Natural killer cell treated with Interleukin-12 subunit alpha and Interleukin-12 subunit beta and Interleukin-15 and Interleukin-18, amount 100 ng/mL, for 72 hours (primary cell): ENCODE results near the gene NEB. TPM values are rescaled to one million over a fixed set of nuclear protein-coding genes. Genes with fewer than 3 reads are reported as not detected.

Source experiments
- ATAC-seq, 2 donors: fragments of 150-1000 bp; cut with Tn5 transposase in 1 of 2; sonication (Bioruptor Pico), chemical (Tn5 transposase) in 1 of 2; 2 replicates each; pipeline ENCODE4 v1.10.0; 2021
- DNase-seq: peaks from one replicate; pipeline ENCODE4 v3.0.0; 2022; ENCODE audit warnings: low spot score
- H3K27ac Mint-ChIP-seq, 2 donors: 1 replicate in 1 of 2; 2 replicates in 1 of 2; pipeline ENCODE4 v1.8.0; 2022; ENCODE audit warnings: mixed read lengths in 2 of 2, mild to moderate bottlenecking in 1 of 2, moderate library complexity in 1 of 2
- H3K27me3 Mint-ChIP-seq, 2 donors: 1 replicate in 1 of 2; 2 replicates in 1 of 2; pipeline ENCODE4 v1.8.0; 2022; ENCODE audit warnings: mixed read lengths in 2 of 2
- H3K36me3 Mint-ChIP-seq: one replicate; pipeline ENCODE4 v1.8.0; 2022; ENCODE audit warnings: mixed read lengths
- H3K4me1 Mint-ChIP-seq, 2 donors: 1 replicate in 1 of 2; 2 replicates in 1 of 2; pipeline ENCODE4 v1.8.0; 2022; ENCODE audit warnings: low read depth in 2 of 2, mixed read lengths in 2 of 2, mild to moderate bottlenecking in 1 of 2
- H3K4me3 Mint-ChIP-seq: one replicate; pipeline ENCODE4 v1.8.0; 2022; ENCODE audit warnings: mixed read lengths
- H3K9me3 Mint-ChIP-seq: 2 replicates; pipeline ENCODE4 v1.8.0; 2022; ENCODE audit warnings: mixed read lengths
- total RNA-seq, 2 donors: library from RNA; stranded (reverse); gene quantifications; one replicate each; pipeline ENCODE4 v1.2.3, GENCODE V29; 2022

NEB gene
- total RNA-seq, 2 donors from 2014 or later: 0.31 to 2.3 TPM

DNA sequence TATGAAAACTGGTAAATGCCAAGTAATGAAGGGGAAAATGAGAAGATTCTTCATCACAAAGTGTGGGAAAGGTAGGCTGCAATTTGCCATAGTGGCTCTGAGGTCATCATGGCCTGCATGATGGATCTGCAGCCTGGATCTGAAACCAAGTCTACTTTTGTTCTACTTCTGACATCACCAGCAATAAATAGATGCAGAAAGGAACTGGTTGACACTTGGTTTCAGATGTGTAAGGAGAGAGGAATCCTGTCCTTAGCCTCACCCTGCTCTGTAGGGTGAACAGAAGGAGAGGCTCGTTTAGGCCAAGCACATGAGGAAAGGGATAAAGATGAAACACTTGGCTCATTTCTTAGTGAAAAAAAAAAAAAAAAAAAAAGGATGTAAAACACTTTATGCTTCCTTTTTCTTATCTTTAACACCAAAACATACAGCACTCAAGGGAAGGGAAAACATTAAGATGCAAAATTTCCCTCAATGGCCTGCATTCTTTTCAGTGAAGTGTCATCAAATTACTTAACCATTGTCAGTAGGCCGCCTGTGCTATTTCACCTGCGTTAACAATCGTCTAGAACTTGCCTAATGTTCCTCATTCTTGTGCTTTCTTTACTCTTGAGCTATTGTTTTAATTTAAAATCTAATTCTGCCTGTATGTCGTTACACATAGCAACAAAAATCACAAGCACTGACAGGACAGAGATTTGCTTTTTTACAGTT, 3.9 kb downstream of the NEB start:
- H3K27me3 Mint-ChIP-seq: no peaks in the 10 kb centered on the region
- no peak overlapping the region for H3K4me3 Mint-ChIP-seq
- peaks cover 9% of the 10 kb centered on the region in 2 donors for H3K4me1 Mint-ChIP-seq
- no peaks in the 10 kb centered on the region for H3K9me3 Mint-ChIP-seq
- no peak for DNase-seq
- no peaks in the 10 kb centered on the region for H3K36me3 Mint-ChIP-seq
- no peak overlapping the region for H3K27ac Mint-ChIP-seq
- no peak for ATAC-seq

DNA sequence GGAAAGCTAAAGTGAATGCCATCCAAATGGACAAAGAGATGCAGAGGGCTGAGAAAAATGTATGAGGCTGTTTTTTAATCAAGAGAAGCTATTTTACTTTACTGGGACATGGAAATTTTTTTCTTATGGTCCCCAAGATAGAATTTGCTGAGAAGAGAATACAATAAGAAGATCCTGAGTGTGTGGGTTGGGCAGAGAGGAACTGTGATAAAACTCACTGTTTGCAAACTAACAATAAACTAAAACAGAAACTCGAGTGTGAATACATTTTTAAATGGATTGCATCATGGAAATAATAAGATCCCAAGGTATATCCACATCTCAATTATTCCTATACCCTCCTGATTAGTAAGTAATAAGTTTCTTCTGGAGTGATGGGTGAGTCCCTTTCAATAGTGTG, 4.4 kb downstream of the NEB start:
- DNase-seq: no peak
- H3K4me3 Mint-ChIP-seq: no peak overlapping the region
- H3K27ac Mint-ChIP-seq: no peak overlapping the region
- H3K36me3 Mint-ChIP-seq: no peaks in the 10 kb centered on the region
- no peak for ATAC-seq
- peaks cover 9% of the 10 kb centered on the region in 2 donors for H3K4me1 Mint-ChIP-seq
- no peaks in the 10 kb centered on the region for H3K27me3 Mint-ChIP-seq
- H3K9me3 Mint-ChIP-seq: no peaks in the 10 kb centered on the region

DNA sequence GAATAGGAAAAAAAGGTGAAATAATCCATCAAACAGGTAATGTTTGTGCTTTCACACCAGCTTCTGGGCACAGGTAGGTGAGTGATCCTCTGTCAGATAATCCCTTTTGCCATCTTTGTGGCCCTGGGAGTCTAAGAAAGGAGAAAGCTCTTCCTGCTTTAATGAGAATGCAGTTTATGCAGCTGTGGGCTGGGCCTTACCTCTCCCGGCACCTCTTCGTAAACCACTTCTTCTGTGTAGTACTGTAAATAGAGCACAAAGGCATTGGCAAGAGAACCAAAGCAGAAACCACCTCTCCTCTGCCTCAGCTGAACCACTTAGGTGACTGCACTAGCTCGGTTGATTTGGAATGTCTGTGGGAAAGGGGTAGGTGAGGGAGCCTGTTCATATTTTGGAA, 4.9 kb downstream of the NEB start:
- no peak overlapping the region for H3K4me3 Mint-ChIP-seq
- H3K27me3 Mint-ChIP-seq: peaks cover 0 to 3% of the 10 kb centered on the region in 2 donors
- DNase-seq: no peak
- H3K36me3 Mint-ChIP-seq: no peaks in the 10 kb centered on the region
- H3K9me3 Mint-ChIP-seq: no peaks in the 10 kb centered on the region
- no peak for ATAC-seq
- peaks cover 9 to 11% of the 10 kb centered on the region in 2 donors for H3K4me1 Mint-ChIP-seq
- no peak overlapping the region for H3K27ac Mint-ChIP-seq

DNA sequence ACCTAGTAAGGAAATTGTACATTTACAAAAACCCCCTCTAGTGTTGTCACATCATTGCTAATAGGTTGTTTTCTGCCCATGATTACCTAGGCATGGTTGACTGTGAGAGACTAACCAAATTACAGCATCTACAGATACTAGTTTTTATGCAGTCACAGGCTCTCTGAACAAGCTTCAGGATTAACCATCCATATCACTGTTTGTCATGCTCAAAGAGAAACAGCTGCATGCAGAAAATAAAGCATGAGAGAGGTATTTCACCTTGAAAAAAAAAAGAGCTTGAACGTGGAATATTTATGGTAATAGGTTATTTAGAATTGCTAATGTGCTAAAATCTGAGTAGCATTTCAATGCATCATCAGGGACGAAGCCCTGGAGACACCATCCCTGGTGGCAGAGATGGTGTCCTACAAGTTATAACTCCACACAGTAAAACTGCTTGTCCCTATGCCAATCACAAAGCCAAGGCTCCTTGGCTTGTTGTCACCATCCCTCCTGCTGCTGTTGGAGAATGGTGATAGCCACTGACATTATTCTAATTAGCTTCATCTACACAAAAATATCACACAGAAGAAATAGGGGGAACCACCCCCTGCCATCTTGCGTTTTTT, 5.4 kb downstream of the NEB start:
- ATAC-seq: no peak

DNA sequence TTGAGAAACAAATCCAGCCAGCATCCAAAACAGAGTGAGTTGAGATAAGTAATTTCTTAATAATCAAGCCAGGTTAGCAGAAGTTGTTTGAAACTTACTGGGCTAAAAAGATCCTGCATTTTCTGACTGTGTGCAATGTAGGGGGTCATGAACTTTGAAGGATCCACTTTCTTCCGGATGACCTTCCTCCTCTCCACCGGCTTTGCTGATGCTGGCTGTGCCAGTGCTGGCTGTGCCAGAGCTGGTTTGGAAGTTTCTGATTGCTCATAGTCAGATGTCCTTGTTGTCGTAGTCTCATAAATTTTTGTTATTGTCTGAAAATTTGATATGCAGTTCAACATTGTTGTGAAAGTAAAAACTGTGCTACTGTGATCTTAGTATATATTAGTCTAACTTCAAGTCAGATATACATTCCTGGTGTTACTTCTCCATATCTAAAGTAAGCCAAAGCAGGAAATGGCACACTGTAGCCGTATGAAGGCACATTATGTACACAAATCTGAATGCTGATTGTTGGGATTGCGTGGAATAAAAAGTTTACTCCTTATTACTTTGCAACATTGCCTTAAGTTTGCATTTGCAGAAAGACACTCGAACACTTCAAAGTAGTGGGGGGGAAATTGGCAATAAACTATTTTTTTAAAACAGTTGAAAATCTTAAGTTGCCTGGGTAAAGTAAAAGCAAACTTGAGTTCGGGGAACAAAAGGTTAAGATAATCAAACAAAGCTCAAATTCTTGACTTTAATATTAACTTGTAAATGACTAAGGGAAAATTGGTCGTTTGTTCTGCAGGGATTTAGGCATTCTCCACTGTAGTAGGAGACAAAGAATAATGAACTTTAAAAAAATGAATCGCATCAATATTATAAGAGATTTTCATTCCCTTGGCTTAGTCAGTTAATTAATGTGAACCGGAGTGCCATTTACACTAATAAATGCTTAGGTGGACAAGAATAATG, 6.4 kb downstream of the NEB start:
- Mint-ChIP-seq H3K36me3 (no peaks in the 10 kb centered on the region), H3K4me1 (peaks cover 9 to 11% of the 10 kb centered on the region in 2 donors), H3K9me3 (no peaks in the 10 kb centered on the region), H3K27me3 (peaks cover 0 to 3% of the 10 kb centered on the region in 2 donors), H3K27ac (no peak overlapping the region), H3K4me3 (no peak overlapping the region)
- DNase-seq (no peak), ATAC-seq (no peak)

More for the DNA sequence above, 5.4 kb downstream of the NEB start:
- Mint-ChIP-seq H3K27ac (no peak overlapping the region), H3K4me1 (peaks cover 9 to 11% of the 10 kb centered on the region in 2 donors), H3K36me3 (no peaks in the 10 kb centered on the region), H3K9me3 (no peaks in the 10 kb centered on the region), H3K27me3 (peaks cover 0 to 3% of the 10 kb centered on the region in 2 donors), H3K4me3 (no peak overlapping the region)
- no peak for DNase-seq

DNA sequence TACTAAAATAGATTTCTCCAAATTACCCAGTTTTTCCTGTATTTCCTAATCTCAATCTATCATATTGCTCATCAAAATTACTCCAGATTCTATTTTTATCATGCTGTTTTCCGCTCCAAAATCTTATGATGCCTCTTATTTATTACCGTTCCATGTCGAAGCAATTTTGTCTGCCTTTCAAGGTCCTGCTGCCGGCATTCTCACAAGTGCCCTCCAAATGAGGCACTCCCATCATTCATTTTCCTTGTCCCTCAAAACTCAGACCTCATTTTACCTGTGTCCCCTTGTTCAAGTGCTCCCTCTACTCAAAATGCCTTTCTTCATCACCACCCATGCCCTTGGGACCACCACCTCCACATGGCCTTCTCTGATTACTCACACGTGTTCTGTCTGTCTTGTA, 13.1 kb downstream of the NEB start:
- ATAC-seq (no peak), DNase-seq (no peak)
- H3K4me3 Mint-ChIP-seq: no peak overlapping the region
- peaks cover 6% of the 10 kb centered on the region for H3K9me3 Mint-ChIP-seq
- peaks cover 0 to 2% of the 10 kb centered on the region in 2 donors for H3K4me1 Mint-ChIP-seq
- H3K27ac Mint-ChIP-seq: no peak overlapping the region
- peaks cover 0 to 6% of the 10 kb centered on the region in 2 donors for H3K27me3 Mint-ChIP-seq
- H3K36me3 Mint-ChIP-seq: no peaks in the 10 kb centered on the region

DNA sequence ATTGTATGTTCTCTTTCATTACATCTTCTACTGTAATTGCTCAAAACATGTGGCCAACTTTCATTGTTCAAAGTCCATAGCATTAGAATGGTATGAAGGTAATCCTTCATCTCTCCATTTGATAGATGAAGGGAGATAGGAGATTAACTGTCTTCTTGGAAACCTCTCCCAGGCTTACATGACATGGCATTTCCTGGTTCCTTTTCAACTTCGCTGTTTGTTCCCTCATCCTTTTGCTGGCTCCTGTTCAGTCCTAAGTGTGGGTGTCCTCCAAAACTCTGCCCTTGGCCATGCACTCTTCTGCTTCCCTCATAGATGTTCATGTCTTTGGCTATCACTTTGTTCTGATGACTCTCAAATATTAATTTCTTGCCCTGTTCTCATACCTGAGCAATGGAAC, 13.8 kb downstream of the NEB start:
- Mint-ChIP-seq H3K36me3 (no peaks in the 10 kb centered on the region), H3K4me1 (peaks cover 0 to 2% of the 10 kb centered on the region in 2 donors), H3K9me3 (peaks cover 6% of the 10 kb centered on the region), H3K27ac (no peak overlapping the region), H3K27me3 (peaks cover 0 to 6% of the 10 kb centered on the region in 2 donors), H3K4me3 (no peak overlapping the region)
- no peak for ATAC-seq
- no peak for DNase-seq

DNA sequence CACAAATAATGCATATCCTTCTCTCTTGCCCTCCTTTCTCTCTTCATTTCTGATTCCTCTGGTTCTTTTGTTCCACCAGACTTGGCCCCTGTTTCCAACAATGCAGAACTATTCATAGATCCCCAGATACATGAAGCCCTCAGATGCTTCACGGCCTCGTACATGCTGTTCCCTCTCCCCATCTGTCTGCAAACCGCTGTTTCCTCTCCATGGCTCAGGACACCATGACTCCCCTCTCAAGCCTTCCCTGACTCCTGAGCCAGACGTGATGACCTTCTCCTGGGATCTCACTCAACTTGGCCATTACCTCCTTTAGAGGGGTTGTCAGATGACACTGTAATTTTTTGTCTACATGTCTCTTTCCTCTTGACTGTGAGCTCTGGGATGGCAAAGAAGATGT, 15.5 kb downstream of the NEB start:
- no peaks in the 10 kb centered on the region for H3K36me3 Mint-ChIP-seq
- peaks cover 6% of the 10 kb centered on the region for H3K9me3 Mint-ChIP-seq
- no peak for DNase-seq
- H3K4me3 Mint-ChIP-seq: no peak overlapping the region
- ATAC-seq: no peak
- no peaks in the 10 kb centered on the region for H3K4me1 Mint-ChIP-seq
- H3K27ac Mint-ChIP-seq: no peak overlapping the region
- H3K27me3 Mint-ChIP-seq: peaks cover 0 to 3% of the 10 kb centered on the region in 2 donors

DNA sequence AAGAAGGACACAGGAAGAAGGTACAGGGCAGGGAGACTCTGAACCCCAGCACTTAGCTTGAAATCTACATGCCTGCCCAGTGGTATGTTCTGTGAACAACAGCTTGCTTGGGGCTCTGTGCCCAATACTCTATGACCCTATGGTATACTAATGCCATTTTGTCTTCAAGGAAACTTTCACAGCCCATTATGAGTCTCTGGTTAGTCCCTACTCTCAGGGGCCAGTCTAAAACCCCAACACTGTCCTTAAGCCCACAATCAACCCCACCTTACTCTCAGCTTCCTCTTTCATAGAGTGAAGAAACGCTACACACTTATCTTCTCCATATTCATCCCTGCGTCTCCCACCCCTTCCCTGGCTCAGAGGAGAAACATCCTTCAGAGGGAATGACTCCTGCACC, 16.0 kb downstream of the NEB start:
- peaks cover 0 to 3% of the 10 kb centered on the region in 2 donors for H3K27me3 Mint-ChIP-seq
- H3K27ac Mint-ChIP-seq: no peak overlapping the region
- no peaks in the 10 kb centered on the region for H3K4me1 Mint-ChIP-seq
- H3K4me3 Mint-ChIP-seq: no peak overlapping the region
- DNase-seq (no peak), ATAC-seq (no peak)
- H3K9me3 Mint-ChIP-seq: peaks cover 6% of the 10 kb centered on the region
- H3K36me3 Mint-ChIP-seq: no peaks in the 10 kb centered on the region

DNA sequence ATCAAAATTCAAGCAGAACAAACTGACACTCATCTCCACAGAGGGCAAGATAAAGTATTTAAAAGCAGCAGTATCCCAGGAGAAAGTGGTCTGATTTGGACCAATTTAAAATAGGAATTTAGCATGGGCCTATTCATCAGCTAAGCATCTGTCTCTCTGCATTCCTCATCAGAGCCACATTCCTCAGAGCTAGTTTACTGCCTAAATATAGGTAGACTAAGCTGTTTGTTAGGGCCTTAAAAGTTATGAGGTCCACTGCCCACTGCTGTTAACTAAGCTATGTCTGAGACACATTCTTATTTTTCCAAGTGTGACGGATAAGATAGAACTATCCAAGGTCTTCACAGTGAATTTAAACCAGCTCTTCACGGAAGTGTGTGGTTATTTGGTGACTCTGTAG, 17.6 kb downstream of the NEB start:
- peaks cover 6% of the 10 kb centered on the region for H3K9me3 Mint-ChIP-seq
- H3K36me3 Mint-ChIP-seq: no peaks in the 10 kb centered on the region
- no peak overlapping the region for H3K4me3 Mint-ChIP-seq
- DNase-seq (no peak), ATAC-seq (no peak)
- H3K27ac Mint-ChIP-seq: no peak overlapping the region
- H3K27me3 Mint-ChIP-seq: peaks cover 0 to 3% of the 10 kb centered on the region in 2 donors
- no peaks in the 10 kb centered on the region for H3K4me1 Mint-ChIP-seq

DNA sequence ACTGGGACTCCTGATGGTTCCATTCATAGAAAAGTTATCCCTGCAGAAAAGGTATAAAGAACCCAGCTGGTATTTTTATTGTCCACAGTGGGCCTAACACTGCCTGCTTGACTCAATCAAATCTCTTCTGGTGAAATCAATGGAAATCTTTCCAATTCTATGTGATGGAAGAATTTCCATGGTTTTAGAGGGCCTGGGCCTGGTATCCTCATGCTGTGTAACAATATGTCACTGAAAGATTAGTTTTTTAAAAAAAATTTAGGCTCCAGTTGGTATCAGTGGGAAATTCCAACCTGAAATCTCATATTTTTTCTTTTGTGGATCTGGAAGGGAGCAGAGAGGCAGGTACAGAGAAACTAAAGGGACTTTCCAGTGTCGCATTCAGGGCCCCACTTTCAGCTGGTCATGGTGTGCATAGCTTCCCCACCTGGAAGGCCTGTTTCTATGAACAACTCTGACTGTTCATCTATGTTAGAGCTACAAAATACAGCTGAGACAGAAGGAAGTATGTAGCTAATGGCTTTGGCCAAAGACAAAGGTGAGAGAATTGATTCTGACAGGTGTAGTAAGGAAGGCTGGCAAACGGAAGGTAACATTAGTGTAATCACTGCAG, 20.9 kb downstream of the NEB start:
- Mint-ChIP-seq H3K9me3 (no peaks in the 10 kb centered on the region), H3K36me3 (no peaks in the 10 kb centered on the region), H3K27ac (no peak overlapping the region), H3K4me1 (no peaks in the 10 kb centered on the region), H3K4me3 (no peak overlapping the region), H3K27me3 (no peaks in the 10 kb centered on the region)
- DNase-seq (no peak), ATAC-seq (no peak)

DNA sequence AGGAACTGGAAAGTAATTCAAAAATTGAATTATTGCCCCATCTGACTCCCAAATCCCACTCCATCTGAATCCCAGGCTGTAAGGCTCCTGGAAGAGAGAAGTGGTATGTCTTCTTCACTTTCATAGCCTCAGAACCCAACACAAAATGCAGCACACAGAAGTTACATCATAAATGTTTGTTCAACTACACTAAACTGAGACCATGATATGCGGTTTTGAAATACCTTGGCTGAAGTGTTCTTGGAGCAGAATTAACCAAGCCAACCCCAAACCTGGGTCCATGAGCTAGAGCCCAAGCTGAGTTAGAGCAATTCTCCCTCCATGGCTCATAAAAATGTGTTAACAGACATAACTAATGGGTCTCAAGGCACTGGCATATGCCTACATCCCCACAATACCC, 23.3 kb downstream of the NEB start:
- H3K27me3 Mint-ChIP-seq: no peaks in the 10 kb centered on the region
- no peaks in the 10 kb centered on the region for H3K36me3 Mint-ChIP-seq
- DNase-seq: no peak
- no peak overlapping the region for H3K4me3 Mint-ChIP-seq
- no peaks in the 10 kb centered on the region for H3K9me3 Mint-ChIP-seq
- H3K4me1 Mint-ChIP-seq: no peaks in the 10 kb centered on the region
- H3K27ac Mint-ChIP-seq: no peak overlapping the region
- no peak for ATAC-seq

DNA sequence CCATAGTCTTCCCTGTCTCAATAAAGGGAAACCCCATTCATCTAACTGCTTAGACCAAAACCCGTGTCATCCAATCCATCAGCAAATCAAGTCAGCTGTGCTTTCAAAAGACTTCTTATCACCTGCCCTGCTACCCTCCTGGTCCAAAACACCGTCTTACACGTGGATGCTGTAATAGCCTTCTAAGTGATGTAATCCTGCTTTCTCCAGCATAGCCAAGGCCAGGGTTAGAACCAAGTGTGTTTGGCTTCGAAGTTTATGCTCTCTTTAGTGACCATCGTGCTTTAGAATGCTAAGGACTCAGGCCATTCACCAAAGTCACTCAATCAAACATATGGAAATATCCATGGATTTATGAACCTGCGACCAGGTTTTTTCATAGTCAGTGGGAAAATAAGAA, 25.5 kb downstream of the NEB start:
- no peaks in the 10 kb centered on the region for H3K9me3 Mint-ChIP-seq
- no peaks in the 10 kb centered on the region for H3K36me3 Mint-ChIP-seq
- no peak overlapping the region for H3K4me3 Mint-ChIP-seq
- ATAC-seq: no peak
- no peak overlapping the region for H3K27ac Mint-ChIP-seq
- H3K27me3 Mint-ChIP-seq: no peaks in the 10 kb centered on the region
- no peak for DNase-seq
- H3K4me1 Mint-ChIP-seq: no peaks in the 10 kb centered on the region
